H9 (cell line): ENCODE measurements around the gene BRI3. TPM values are rescaled to one million over a fixed set of nuclear protein-coding genes. Genes with fewer than 3 reads are reported as not detected.
A peak's percentile ranks its signal among the peaks of the same experiment; 100 is the strongest.

ENCODE experiments used
- DNase-seq: peaks from one replicate; pipeline ENCODE4 v3.0.0-alpha.2; 2017
- H2AFZ ChIP-seq: one replicate; pipeline ENCODE4 v1.6.1; 2013; ENCODE audit warnings: mild to moderate bottlenecking, low read length, control low read depth, moderate library complexity
- H2AK5ac ChIP-seq: 2 replicates; pipeline ENCODE4 v1.6.1; 2013; ENCODE audit warnings: low read length, control low read depth, mixed read lengths; ENCODE audit not compliant: insufficient read length
- H2BK120ac ChIP-seq: one replicate; pipeline ENCODE4 v1.6.1; 2013; ENCODE audit warnings: low read depth, mild to moderate bottlenecking, low read length, control low read depth, inconsistent platforms; ENCODE audit not compliant: poor library complexity, severe bottlenecking
- H2BK12ac ChIP-seq: 2 replicates; pipeline ENCODE4 v1.6.1; 2013; ENCODE audit warnings: low read length, control low read depth, mixed read lengths, low read depth; ENCODE audit not compliant: insufficient read length
- H2BK15ac ChIP-seq: 2 replicates; pipeline ENCODE4 v1.6.1; 2013; ENCODE audit warnings: low read depth, low read length, control low read depth
- H2BK20ac ChIP-seq: one replicate; pipeline ENCODE4 v1.6.1; 2013; ENCODE audit warnings: low read depth, mild to moderate bottlenecking, low read length, control low read depth, inconsistent platforms; ENCODE audit not compliant: poor library complexity, severe bottlenecking
- H2BK5ac ChIP-seq: 2 replicates; pipeline ENCODE4 v1.6.1; 2013; ENCODE audit warnings: low read length, control low read depth, mixed read lengths; ENCODE audit not compliant: insufficient read length
- H3K14ac ChIP-seq: 2 replicates; pipeline ENCODE4 v1.6.1; 2013; ENCODE audit warnings: low read length, control low read depth; ENCODE audit not compliant: insufficient read depth
- H3K18ac ChIP-seq: 2 replicates; pipeline ENCODE4 v1.6.1; 2013; ENCODE audit warnings: low read depth, mild to moderate bottlenecking, mixed read lengths, low read length, control low read depth; ENCODE audit not compliant: insufficient read length
- H3K23ac ChIP-seq: 2 replicates; pipeline ENCODE4 v1.6.1; 2013; ENCODE audit warnings: low read length, control low read depth, mixed read lengths, low read depth; ENCODE audit not compliant: insufficient read length
- H3K23me2 ChIP-seq: 2 replicates; pipeline ENCODE4 v1.6.1; 2013; ENCODE audit warnings: low read depth, mild to moderate bottlenecking, mixed read lengths, low read length, control low read depth; ENCODE audit not compliant: insufficient read length, poor library complexity, severe bottlenecking
- H3K27ac ChIP-seq: 2 replicates; pipeline ENCODE4 v1.5.1; 2013; ENCODE audit warnings: low read length, control low read depth, mixed read lengths, low read depth; ENCODE audit not compliant: insufficient read length
- H3K27me3 ChIP-seq: 2 replicates; pipeline ENCODE4 v1.6.1; 2013; ENCODE audit warnings: low read length, control low read depth, inconsistent platforms; ENCODE audit not compliant: insufficient read depth
- H3K4ac ChIP-seq: 2 replicates; pipeline ENCODE4 v1.6.1; 2013; ENCODE audit warnings: low read depth, mild to moderate bottlenecking, control low read depth, inconsistent platforms, low read length, moderate library complexity
- H3K4me1 ChIP-seq: 2 replicates; pipeline ENCODE4 v1.6.1; 2013; ENCODE audit warnings: low read length, control low read depth, inconsistent platforms; ENCODE audit not compliant: insufficient read depth
- H3K4me2 ChIP-seq: 2 replicates; pipeline ENCODE4 v1.6.1; 2013; ENCODE audit warnings: low read length, control low read depth, mixed read lengths; ENCODE audit not compliant: insufficient read length, insufficient read depth
- H3K56ac ChIP-seq: 2 replicates; pipeline ENCODE4 v1.6.1; 2013; ENCODE audit warnings: low read depth, mild to moderate bottlenecking, mixed read lengths, low read length, control low read depth; ENCODE audit not compliant: insufficient read length
- H3K79me1 ChIP-seq: 2 replicates; pipeline ENCODE4 v1.6.1; 2013; ENCODE audit warnings: low read depth, mild to moderate bottlenecking, moderate library complexity, low read length, control low read depth, inconsistent platforms; ENCODE audit not compliant: insufficient read depth, poor library complexity, severe bottlenecking
- H3K79me2 ChIP-seq: 2 replicates; pipeline ENCODE4 v1.6.1; 2013; ENCODE audit warnings: low read length, control low read depth, inconsistent platforms; ENCODE audit not compliant: insufficient read depth
- H3K9ac ChIP-seq: 2 replicates; pipeline ENCODE4 v1.6.1; 2013; ENCODE audit warnings: low read length, control low read depth, mixed read lengths; ENCODE audit not compliant: insufficient read length; ENCODE audit errors: extremely low read depth
- H3K9me3 ChIP-seq: one replicate; pipeline ENCODE4 v1.6.1; 2013; ENCODE audit warnings: low read depth, low read length, inconsistent platforms; ENCODE audit not compliant: control insufficient read depth
- H3T11ph ChIP-seq: one replicate; pipeline ENCODE4 v1.6.1; 2013; ENCODE audit warnings: mild to moderate bottlenecking, low read length, control low read depth, inconsistent platforms
- H4K20me1 ChIP-seq: one replicate; pipeline ENCODE4 v1.6.1; 2013; ENCODE audit not compliant: control insufficient read depth, insufficient read length, insufficient read depth
- H4K5ac ChIP-seq: 2 replicates; pipeline ENCODE4 v1.6.1; 2013; ENCODE audit warnings: low read depth, mild to moderate bottlenecking, mixed read lengths, low read length, control low read depth; ENCODE audit not compliant: insufficient read length
- H4K8ac ChIP-seq: replicated peaks from 2 replicates; pipeline ENCODE4 v1.6.1; 2013; ENCODE audit warnings: low read length, control low read depth, mixed read lengths, low read depth; ENCODE audit not compliant: insufficient read length
- H4K91ac ChIP-seq: 2 replicates; pipeline ENCODE4 v1.6.1; 2013; ENCODE audit warnings: low read depth, mild to moderate bottlenecking, moderate library complexity, mixed read lengths, low read length, control low read depth; ENCODE audit not compliant: insufficient read length
- H3K27ac Mint-ChIP-seq, 3 experiments: 2 replicates in 2 of 3; 3 replicates in 1 of 3; pipeline ENCODE4 v1.8.0; 2020 to 2021; ENCODE audit warnings: mixed read lengths in 3 of 3, mild to moderate bottlenecking in 1 of 3, moderate library complexity in 1 of 3
- H3K27me3 Mint-ChIP-seq: 2 replicates; pipeline ENCODE4 v1.8.0; 2021; ENCODE audit warnings: low read depth, mild to moderate bottlenecking, moderate library complexity, mixed read lengths
- H3K36me3 Mint-ChIP-seq, 3 experiments: 2 replicates in 2 of 3; 3 replicates in 1 of 3; pipeline ENCODE4 v1.8.0; 2020 to 2021; ENCODE audit warnings: low read depth in 3 of 3, mixed read lengths in 3 of 3; ENCODE audit not compliant: insufficient read depth in 1 of 3
- H3K4me1 Mint-ChIP-seq, 2 experiments: 2 replicates each; pipeline ENCODE4 v1.8.0; 2020; ENCODE audit warnings: mixed read lengths in 2 of 2
- H3K4me3 Mint-ChIP-seq, 2 experiments: 2 replicates in 1 of 2; 3 replicates in 1 of 2; pipeline ENCODE4 v1.8.0; 2020 to 2021; ENCODE audit warnings: mild to moderate bottlenecking in 2 of 2, mixed read lengths in 2 of 2, moderate library complexity in 1 of 2
- H3K9me3 Mint-ChIP-seq, 2 experiments: 2 replicates in 1 of 2; 3 replicates in 1 of 2; pipeline ENCODE4 v1.8.0; 2020; ENCODE audit warnings: mild to moderate bottlenecking in 2 of 2, mixed read lengths in 2 of 2, moderate library complexity in 1 of 2
- CTCF ChIP-seq: fragments of 200-600 bp; sonication (generic); conservative IDR thresholded peaks from 3 replicates; pipeline ENCODE4 v1.8.0; 2021; ENCODE audit warnings: antibody characterized with exemption, mild to moderate bottlenecking
- WGBS: extraction: QIAGEN DNeasy Blood & Tissue Kit; methylation state at CpG from one replicate; pipeline ENCODE4 v1.1.7; 2013; ENCODE audit warnings: missing lambda C conversion rate, low lambda C conversion rate, mixed read lengths; ENCODE audit not compliant: insufficient read length; ENCODE audit errors: extremely low coverage; 5-methylcytosine and 5-hydroxymethylcytosine counted together
- total RNA-seq: library from RNA; stranded (reverse); gene quantifications from 2 replicates; pipeline ENCODE4 v1.2.1, GENCODE V29; 2021

BRI3 gene
- total RNA-seq, 1 experiment from 2014 or later = 102 TPM

GRCh38 chr7:98266840-98267239 lies 14.6 kb upstream of the BRI3 start:
- H4K8ac ChIP-seq = no peak overlapping the region
- no peak overlapping the region for H2BK20ac ChIP-seq
- no peak overlapping the region for H3K18ac ChIP-seq
- no peak overlapping the region for H3K9ac ChIP-seq
- Mint-ChIP-seq H3K4me1 (peaks cover 0 to 4% of the 10 kb centered on the region in 2 experiments; a peak in 3 of 4 replicates), H3K9me3 (no peaks in the 10 kb centered on the region), H3K27me3 (no peaks in the 10 kb centered on the region; the same call in 1 of the 2 replicates), H3K27ac (no peak overlapping the region), H3K4me3 (no peak overlapping the region), H3K36me3 (peaks cover 1 to 7% (median 3%) of the 10 kb centered on the region in 3 experiments; a peak in 4 of 7 replicates)
- no peaks in the 10 kb centered on the region for H3K4me1 ChIP-seq
- no peak for DNase-seq
- no peaks in the 10 kb centered on the region for H3K27me3 ChIP-seq
- H4K91ac ChIP-seq = no peak overlapping the region
- H2BK15ac ChIP-seq = no peak overlapping the region
- no peak overlapping the region for H4K5ac ChIP-seq
- no CpG with 5 or more reads among the region's 2 CpGs for WGBS
- H2AFZ ChIP-seq = no peak overlapping the region
- no peak overlapping the region for H2BK12ac ChIP-seq
- H2BK120ac ChIP-seq = no peak overlapping the region
- H2BK5ac ChIP-seq = no peak overlapping the region
- H3K14ac ChIP-seq = no peak overlapping the region
- H3K79me1 ChIP-seq = no peaks in the 10 kb centered on the region
- no peak overlapping the region for H3T11ph ChIP-seq
- no peak overlapping the region for H2AK5ac ChIP-seq
- no peaks in the 10 kb centered on the region for H3K79me2 ChIP-seq
- no peaks in the 10 kb centered on the region for H3K23me2 ChIP-seq
- H3K9me3 ChIP-seq = no peaks in the 10 kb centered on the region
- no peak overlapping the region for H3K4ac ChIP-seq
- H4K20me1 ChIP-seq = no peaks in the 10 kb centered on the region
- TF ChIP-seq CTCF = peak; percentile 46
- H3K56ac ChIP-seq = no peak overlapping the region
- H3K4me2 ChIP-seq = no peak overlapping the region
- no peak overlapping the region for H3K27ac ChIP-seq
- H3K23ac ChIP-seq = no peak overlapping the region
